Keratinocyte (primary cell): ENCODE data around the gene MAP3K4.

Source experiments
- EZH2 ChIP-seq: IDR thresholded peaks from one replicate; pipeline ENCODE4 v1.6.1; 2012; ENCODE audit warnings: inconsistent platforms, mild to moderate bottlenecking, low read length, moderate library complexity
- TF ChIP-seq, protein P1 (sequence below), 3 experiments: IDR thresholded peaks in 1 of 3; conservative IDR thresholded peaks in 1 of 3; optimal IDR thresholded peaks in 1 of 3; 2 replicates in 2 of 3; 3 replicates in 1 of 3; pipeline versions ENCODE3 to v1.5.1; 2011; ENCODE audit warnings: low read length in 3 of 3, mild to moderate bottlenecking in 3 of 3, moderate library complexity in 2 of 3, control low read depth in 1 of 3, inconsistent platforms in 1 of 3; ENCODE audit not compliant: insufficient read depth in 2 of 3; ENCODE audit errors: extremely low read depth in 1 of 3

DNA sequence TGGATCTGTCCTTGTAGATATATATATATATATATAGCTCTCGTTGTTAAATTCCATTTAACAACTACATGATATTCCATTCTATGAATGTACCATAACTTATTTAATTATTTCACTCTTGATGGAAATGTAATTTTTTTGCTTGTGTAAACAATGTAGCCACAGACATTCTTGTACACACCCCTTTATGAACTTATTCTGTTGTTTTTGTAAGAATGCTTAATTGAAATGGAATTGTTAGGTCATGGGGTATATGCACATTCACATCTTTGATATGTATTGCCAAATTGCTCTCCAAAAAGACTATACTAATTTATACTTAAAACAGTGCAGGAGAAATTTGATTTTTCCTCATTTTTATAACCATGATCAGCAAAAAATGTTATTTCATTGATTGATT, 67.2 kb downstream of the MAP3K4 start:
- TF ChIP-seq, protein P1, sequence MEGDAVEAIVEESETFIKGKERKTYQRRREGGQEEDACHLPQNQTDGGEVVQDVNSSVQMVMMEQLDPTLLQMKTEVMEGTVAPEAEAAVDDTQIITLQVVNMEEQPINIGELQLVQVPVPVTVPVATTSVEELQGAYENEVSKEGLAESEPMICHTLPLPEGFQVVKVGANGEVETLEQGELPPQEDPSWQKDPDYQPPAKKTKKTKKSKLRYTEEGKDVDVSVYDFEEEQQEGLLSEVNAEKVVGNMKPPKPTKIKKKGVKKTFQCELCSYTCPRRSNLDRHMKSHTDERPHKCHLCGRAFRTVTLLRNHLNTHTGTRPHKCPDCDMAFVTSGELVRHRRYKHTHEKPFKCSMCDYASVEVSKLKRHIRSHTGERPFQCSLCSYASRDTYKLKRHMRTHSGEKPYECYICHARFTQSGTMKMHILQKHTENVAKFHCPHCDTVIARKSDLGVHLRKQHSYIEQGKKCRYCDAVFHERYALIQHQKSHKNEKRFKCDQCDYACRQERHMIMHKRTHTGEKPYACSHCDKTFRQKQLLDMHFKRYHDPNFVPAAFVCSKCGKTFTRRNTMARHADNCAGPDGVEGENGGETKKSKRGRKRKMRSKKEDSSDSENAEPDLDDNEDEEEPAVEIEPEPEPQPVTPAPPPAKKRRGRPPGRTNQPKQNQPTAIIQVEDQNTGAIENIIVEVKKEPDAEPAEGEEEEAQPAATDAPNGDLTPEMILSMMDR (optimal IDR thresholded peaks at IDR 0.05 in 1 of 3, IDR thresholded peaks at IDR 0.05 in 1 of 3, conservative IDR thresholded peaks at IDR 0.05 in 1 of 3; ENCODE audit: extremely low read depth in 1 of 3, insufficient read depth in 2 of 3, low read length in 3 of 3): no peak
- TF ChIP-seq EZH2: no peak
